Fibroblast of skin of scalp (primary cell): ENCODE data around the gene FANCB. TPM values are rescaled to one million over a fixed set of nuclear protein-coding genes. Genes with fewer than 3 reads are reported as not detected.

Experiments used
- DNase-seq: peaks from one replicate; pipeline ENCODE4 v3.0.0-alpha.2; 2013
- polyA plus RNA-seq, 2 experiments: library from polyadenylated mRNA; unstranded; fragments of 120-200 nt; gene quantifications; one replicate each; pipeline ENCODE4 v1.2.1, GENCODE V29; 2013; ENCODE audit not compliant: insufficient read length in 2 of 2

The FANCB gene
- polyA plus RNA-seq (2013, experiment 1 of 2; ENCODE audit: insufficient read length): 2.9 TPM
- 2.6 TPM for polyA plus RNA-seq (2013, experiment 2 of 2; ENCODE audit: insufficient read length)

- peak; percentile 96 for DNase-seq
These were observed at the start of gene FANCB, which contains the start of gene MOSPD2 for GRCh38 chrX:14872851-14873675. Gene FANCB (minus strand): TSS chrX:14873069. CDS start chrX:14865510, 7,559 bp downstream. Gene MOSPD2 (plus strand): TSS chrX:14873421. CDS start chrX:14873529, 108 bp downstream.

- DNase-seq: peak; percentile 81
These were observed 49.6 kb upstream of the FANCB start for GRCh38 chrX:14922437-14922836.

GRCh38 chrX:14920196-14920595 lies 47.3 kb upstream of the FANCB start:
- peak; percentile 71 for DNase-seq

- DNase-seq: no peak
These were observed 46.5 kb upstream of the FANCB start for GRCh38 chrX:14919407-14919806.

GRCh38 chrX:14916017-14916674 lies 43.3 kb upstream of the FANCB start:
- DNase-seq: peak; percentile 29

- no peak for DNase-seq
These were observed 42.7 kb upstream of the FANCB start for GRCh38 chrX:14915596-14915995.

- DNase-seq: no peak
These were observed 40.4 kb upstream of the FANCB start for GRCh38 chrX:14913241-14913640.

GRCh38 chrX:14903891-14904290 lies 31.0 kb upstream of the FANCB start:
- peak; percentile 75 for DNase-seq

GRCh38 chrX:14902537-14902936 lies 29.7 kb upstream of the FANCB start:
- no peak for DNase-seq

GRCh38 chrX:14899607-14900006 lies 26.7 kb upstream of the FANCB start:
- peak; percentile 45 for DNase-seq

- DNase-seq: no peak
These were observed 24.2 kb upstream of the FANCB start for GRCh38 chrX:14897042-14897441.

GRCh38 chrX:14896273-14896672 lies 23.4 kb upstream of the FANCB start:
- no peak for DNase-seq

- DNase-seq: no peak
These were observed 13.4 kb upstream of the FANCB start for GRCh38 chrX:14886252-14886651.

GRCh38 chrX:14884714-14885113 lies 11.8 kb upstream of the FANCB start:
- no peak for DNase-seq

GRCh38 chrX:14883826-14884225 lies 11.0 kb upstream of the FANCB start:
- DNase-seq: no peak

GRCh38 chrX:14875624-14876023 lies 2.8 kb upstream of the FANCB start:
- no peak for DNase-seq

- no peak for DNase-seq
These were observed 794 bp upstream of the FANCB start for GRCh38 chrX:14873676-14874049.

GRCh38 chrX:14872355-14872754 lies 514 bp downstream of the FANCB start:
- no peak for DNase-seq

GRCh38 chrX:14871767-14872166 lies 1.1 kb downstream of the FANCB start:
- no peak for DNase-seq

GRCh38 chrX:14865201-14865600 lies 7.7 kb downstream of the FANCB start:
- DNase-seq: peak; percentile 56

GRCh38 chrX:14864631-14865030 lies 8.2 kb downstream of the FANCB start:
- peak; percentile 73 for DNase-seq

- no peak for DNase-seq
These were observed 21.3 kb downstream of the FANCB start for GRCh38 chrX:14851526-14851925.

GRCh38 chrX:14843666-14844065 lies 29.2 kb downstream of the FANCB start:
- no peak for DNase-seq

GRCh38 chrX:14837155-14837554 lies 35.7 kb downstream of the FANCB start:
- no peak for DNase-seq
